HG02588 (cell line): ENCODE data around the gene TMOD1.

Source experiments
- ATAC-seq: cut with Tn5 transposase; IDR thresholded peaks from one replicate; pipeline ENCODE4 v1.9.1; 2021; ENCODE audit warnings: mild to moderate bottlenecking, moderate library complexity; ENCODE audit not compliant: unreplicated experiment

Gene TMOD1

DNA sequence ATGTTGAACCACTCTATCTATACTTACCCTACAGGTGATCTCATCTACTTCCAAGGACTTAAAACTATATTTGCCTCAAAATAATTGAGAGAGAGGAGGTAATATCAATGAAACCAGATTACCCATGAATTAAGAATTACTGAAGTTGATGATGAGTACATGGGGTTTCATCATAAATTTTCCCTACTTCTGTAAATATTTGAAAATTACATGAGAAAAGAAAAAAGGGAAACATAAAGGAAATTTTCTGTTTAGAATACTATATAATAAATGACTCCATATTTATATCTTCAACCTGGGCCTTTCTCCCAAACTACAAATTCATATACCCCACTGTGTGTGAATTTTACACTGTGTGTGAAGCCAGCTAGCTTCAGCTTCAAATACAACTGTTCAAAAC lies 129.1 kb downstream of the TMOD1 start:
- ATAC-seq, result no peak

DNA sequence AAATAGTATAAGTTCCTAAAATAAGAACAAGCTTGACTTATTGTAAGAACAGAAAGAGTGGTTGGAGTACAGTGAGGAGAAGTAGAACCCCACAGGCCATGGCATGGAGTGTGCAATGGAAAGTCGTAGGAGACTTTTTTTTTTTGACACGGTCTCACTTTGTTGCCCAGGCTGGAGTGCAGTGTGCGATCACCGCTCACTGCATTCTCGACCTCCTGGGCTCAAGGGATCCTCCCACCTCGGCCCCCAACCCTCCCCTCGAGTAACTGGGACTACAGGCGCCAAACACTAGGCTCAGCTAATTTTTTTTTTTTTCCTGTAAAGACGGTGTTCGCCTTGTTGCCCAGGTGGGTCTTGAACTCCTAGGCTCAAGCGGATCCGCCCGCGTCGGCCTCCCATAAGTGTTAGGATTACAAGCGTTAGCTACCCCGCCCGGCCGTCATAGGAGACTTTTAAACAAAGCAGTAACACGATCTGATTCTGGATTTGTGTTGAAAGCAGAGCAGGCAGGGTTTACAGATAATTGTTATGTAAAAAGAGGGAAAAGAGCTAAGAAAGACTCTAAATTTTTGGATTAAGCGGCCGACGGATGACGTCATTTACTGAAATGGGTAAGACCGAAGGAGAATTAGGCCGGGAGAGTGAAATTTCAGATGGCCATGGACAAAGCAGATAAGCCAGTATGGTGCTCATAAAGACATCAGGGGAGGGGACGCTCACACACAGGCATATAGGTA lies 130.9 kb downstream of the TMOD1 start:
- peak; percentile 6 for ATAC-seq

DNA sequence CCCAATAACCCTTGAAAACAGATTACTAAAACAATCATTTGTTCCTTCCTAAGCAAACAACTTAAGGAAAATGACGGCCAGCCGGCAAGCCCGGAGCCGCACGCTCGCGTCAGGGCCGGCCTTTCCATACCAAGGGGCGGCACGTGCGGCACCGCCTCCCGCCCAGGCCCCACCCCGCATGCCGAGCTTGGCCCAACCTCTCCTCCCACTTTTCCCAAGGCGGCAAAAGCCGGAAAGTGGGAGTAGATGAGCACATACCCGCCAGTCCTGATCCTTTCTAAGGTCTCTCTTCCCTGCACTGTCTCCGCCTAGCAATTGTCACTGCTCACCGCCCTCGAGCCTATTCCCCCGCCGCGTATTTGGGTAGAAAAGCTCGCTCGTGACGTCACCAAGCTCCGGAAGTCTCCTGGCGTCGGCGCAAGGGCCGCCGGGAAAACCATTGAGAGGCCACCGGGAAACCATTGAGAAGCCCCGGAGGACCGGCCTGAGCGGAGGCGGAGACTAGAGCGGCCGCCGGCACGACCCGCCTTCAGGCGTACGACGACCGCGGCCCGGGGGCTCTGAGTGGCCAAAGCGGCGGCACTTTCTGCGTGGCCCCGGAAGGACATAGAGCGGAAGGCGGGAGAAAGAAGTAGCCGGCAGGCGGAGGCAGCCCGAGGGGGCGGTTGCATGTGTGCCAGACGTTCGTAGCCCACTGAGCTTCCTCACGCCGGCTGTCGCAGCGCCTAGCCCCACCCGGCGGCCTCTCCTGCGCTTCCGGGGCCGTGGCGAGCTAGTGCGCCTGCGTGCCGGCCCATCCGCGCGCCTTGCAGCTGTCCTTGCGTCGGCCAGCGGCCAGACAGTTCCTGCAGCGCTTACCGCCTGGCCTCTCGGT lies 131.8 kb downstream of the TMOD1 start, which contains the start of the genes NCBP1 and TSTD2:
Gene NCBP1 (plus strand): TSS at position 837 of the 874 bp plus-strand sequence. CDS start 61 bp downstream, outside the sequence.
Gene TSTD2 (minus strand): TSS at position 384 of the 874 bp plus-strand sequence. CDS start 5,806 bp downstream, outside the sequence.
- ATAC-seq, result peak; percentile 87

DNA sequence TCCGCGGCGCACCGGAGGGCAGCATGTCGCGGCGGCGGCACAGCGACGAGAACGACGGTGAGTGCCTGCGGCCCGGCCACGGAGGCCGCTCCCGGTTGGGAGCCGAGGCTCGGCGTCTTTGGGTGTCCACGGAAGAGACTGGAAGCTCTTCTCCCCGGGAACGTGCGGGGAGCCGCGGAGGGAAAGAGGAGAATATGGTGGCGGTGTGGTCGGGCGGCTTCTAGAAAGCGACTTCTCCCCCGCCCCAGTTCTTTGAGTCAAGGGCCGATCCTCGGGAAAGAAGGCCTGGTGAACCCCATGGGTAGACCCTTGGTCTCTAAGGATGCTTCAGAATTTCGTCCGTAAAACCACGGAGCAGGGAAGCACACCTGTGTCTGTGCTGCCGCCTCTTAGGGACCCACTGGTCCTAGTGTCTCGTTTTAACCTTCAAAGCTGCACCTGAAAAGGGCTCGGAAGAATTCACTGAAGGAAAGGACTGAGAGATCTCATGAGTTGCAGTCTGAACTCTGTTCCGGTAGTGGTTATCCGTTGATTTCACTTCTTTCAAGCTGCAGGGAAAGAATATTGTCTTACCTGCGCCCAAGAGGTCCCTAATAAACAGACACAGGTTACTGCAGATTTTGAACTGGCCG lies 132.5 kb downstream of the TMOD1 start:
- ATAC-seq, result peak; percentile 1

DNA sequence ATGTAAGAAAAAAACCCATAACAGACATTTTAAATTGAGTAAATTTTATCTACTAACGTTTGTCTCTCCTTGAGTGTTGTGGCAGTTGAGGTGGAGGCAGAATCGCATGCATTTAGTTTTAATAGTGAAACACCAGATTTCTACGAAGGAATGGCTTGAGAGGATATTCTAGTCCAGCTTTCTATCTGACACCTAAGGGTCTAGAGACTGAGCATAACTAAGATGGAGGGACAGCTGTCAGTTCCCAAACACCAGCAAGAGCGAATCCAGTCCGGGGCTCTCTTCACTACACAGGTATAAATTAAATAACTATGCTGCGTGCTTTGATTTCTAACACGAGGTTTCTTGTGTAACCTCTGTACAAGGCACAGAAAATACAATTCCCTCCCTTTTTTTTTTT lies 133.6 kb downstream of the TMOD1 start:
- ATAC-seq, result no peak

DNA sequence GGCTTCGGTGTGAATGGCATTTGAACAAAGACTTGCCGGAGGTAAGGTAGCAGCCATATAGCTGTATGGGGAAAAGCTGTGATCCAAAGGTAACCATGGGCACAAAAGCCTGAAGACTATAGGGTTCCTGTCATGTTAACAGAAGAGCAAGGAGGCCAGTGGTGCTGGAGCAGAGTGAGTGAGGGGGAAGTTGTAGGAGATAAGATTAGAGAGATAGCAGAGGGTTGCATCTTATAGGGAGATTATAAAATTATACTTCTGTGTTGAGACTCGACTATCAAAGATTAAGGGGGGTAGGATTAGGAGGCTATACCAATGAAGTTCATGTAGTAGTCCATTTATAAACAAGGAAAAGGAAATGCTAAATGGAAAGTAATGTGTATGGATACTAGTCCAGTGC lies 135.4 kb downstream of the TMOD1 start:
- no peak for ATAC-seq

DNA sequence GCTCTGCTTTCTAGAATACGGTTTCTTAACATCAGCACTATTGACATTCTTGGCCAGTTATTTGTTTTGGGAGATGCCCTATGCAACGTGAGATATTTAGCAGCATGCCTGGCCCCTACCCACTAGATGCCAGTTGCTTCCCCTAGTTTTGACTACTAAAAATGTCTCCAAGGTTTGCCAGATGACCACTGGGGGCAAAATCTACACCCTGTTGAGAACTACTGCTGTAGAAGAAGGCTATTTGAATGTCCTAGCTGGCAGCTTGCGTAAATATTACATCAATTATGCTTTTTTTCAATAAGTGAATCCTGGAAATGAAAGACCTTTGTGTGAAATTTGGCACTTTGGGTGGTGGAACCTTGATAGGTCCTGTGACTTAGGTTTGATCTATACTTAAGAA lies 137.2 kb downstream of the TMOD1 start:
- ATAC-seq, result no peak

DNA sequence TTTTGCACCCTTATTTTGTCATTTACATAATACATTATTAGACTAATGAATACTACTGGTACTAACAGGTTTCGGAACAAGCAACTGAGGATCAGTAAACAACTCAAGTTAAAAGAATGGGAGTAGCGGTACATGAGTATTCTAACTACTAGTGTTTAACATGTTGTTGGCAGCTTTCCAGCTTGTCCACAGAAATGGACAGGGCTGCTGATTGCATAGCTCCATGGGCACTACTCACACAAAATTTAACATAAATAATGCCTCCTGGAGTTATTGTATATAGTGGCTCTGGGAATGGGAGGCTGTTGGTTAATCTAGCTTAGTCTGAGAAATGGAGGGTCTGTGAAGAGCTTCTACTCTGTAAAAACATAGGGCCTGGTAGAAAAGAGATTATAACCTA lies 138.9 kb downstream of the TMOD1 start:
- no peak for ATAC-seq

DNA sequence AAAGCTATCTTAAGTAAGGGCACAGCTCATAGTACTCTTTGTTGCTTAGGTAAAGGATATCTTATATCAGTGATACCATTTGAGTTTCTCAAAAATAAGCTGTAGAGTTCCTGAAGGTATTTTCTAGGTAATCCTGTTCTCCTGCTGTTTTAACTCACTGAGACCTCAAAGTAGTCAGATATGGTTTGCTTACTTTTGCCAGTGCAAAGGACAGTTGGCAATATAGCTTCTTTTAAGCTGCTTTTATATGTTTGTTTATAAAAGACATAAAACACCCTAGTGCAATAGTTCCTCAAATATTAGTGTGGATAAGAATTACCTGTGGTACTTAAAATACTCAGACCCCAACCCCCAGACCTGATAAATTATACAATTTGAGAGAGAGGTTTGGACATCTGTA lies 144.3 kb downstream of the TMOD1 start:
- ATAC-seq, result no peak

DNA sequence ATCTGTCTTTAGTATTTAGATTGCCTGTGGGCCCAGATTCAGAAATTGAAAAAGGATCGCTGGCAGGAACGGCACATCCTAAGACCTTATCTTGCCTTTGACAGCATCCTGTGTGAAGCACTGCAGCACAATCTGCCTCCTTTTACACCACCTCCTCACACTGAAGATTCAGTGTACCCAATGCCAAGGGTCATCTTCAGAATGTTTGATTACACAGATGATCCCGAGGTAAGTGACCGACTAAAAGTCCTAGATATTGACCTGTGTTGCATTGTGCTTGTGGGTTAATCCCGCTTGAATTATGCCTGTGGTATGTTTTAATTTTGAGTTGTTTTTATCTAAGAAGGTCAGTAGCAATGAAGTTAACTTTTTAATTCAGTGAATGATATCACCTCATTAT lies 146.5 kb downstream of the TMOD1 start:
- ATAC-seq, result no peak
